CD14-positive monocyte (primary cell): Measurements from ENCODE around the gene NPAS2. TPM values are rescaled to one million over a fixed set of nuclear protein-coding genes. Genes with fewer than 3 reads are reported as not detected.

Experiments used
- DNase-seq, 3 donors: peaks; one replicate each; pipeline ENCODE4 v3.0.0-alpha.2; 2011 to 2022
- H2AFZ ChIP-seq: 2 replicates; pipeline ENCODE4 v1.6.0; 2012; ENCODE audit warnings: mild to moderate bottlenecking, low read depth, low read length, inconsistent platforms; ENCODE audit not compliant: insufficient read depth, poor library complexity, severe bottlenecking
- H3K27ac ChIP-seq, 2 donors: 1 replicate in 1 of 2; 2 replicates in 1 of 2; pipeline ENCODE4 v1.5.1; 2012 to 2013; ENCODE audit warnings: low read length in 2 of 2, control low read depth in 1 of 2, inconsistent platforms in 1 of 2, low read depth in 1 of 2, mild to moderate bottlenecking in 1 of 2
- H3K27me3 ChIP-seq, 2 donors: one replicate each; pipeline versions ENCODE4 v1.6.0 to v1.6.1; 2011 to 2013; ENCODE audit warnings: low read length in 2 of 2; ENCODE audit not compliant: control insufficient read depth in 2 of 2, insufficient read depth in 2 of 2
- H3K36me3 ChIP-seq, 2 donors: replicated peaks in 1 of 2; 1 replicate in 1 of 2; 2 replicates in 1 of 2; pipeline versions ENCODE4 v1.5.1 to v1.6.1; 2012 to 2013; ENCODE audit warnings: low read length in 2 of 2, control low read depth in 1 of 2, inconsistent platforms in 1 of 2, mild to moderate bottlenecking in 1 of 2; ENCODE audit not compliant: insufficient read depth in 2 of 2, control insufficient read depth in 1 of 2
- H3K4me1 ChIP-seq, 2 donors: 1 replicate in 1 of 2; 2 replicates in 1 of 2; pipeline versions ENCODE4 v1.5.1 to v1.6.1; 2012 to 2013; ENCODE audit warnings: low read length in 2 of 2, control low read depth in 1 of 2, inconsistent platforms in 1 of 2, mild to moderate bottlenecking in 1 of 2, moderate library complexity in 1 of 2; ENCODE audit not compliant: insufficient read depth in 2 of 2, control insufficient read depth in 1 of 2
- H3K4me2 ChIP-seq: replicated peaks from 2 replicates; pipeline ENCODE3; 2012; ENCODE audit warnings: low read length, moderate library complexity, mild to moderate bottlenecking; ENCODE audit not compliant: poor library complexity, severe bottlenecking; ENCODE audit errors: extremely low read depth
- H3K4me3 ChIP-seq, 3 experiments: fragments of 200-600 bp in 1 of 3; sonication (generic) in 1 of 3; replicated peaks in 1 of 3; 1 replicate in 2 of 3; 2 replicates in 1 of 3; pipeline ENCODE4 v1.5.1; 2011 to 2013; ENCODE audit warnings: low read length in 3 of 3, mild to moderate bottlenecking in 3 of 3, control low read depth in 2 of 3, low read depth in 2 of 3, inconsistent platforms in 1 of 3, moderate library complexity in 1 of 3
- H3K79me2 ChIP-seq: 2 replicates; pipeline ENCODE4 v1.6.0; 2012; ENCODE audit warnings: mild to moderate bottlenecking, control low read depth, inconsistent platforms, low read length, moderate library complexity; ENCODE audit not compliant: insufficient read depth
- H3K9ac ChIP-seq: 2 replicates; pipeline ENCODE4 v1.6.0; 2017; ENCODE audit warnings: low read length, mild to moderate bottlenecking; ENCODE audit not compliant: insufficient read depth, poor library complexity, severe bottlenecking
- H3K9me3 ChIP-seq, 2 donors: replicated peaks in 1 of 2; 1 replicate in 1 of 2; 2 replicates in 1 of 2; pipeline versions ENCODE4 v1.5.1 to v1.6.1; 2012 to 2013; ENCODE audit warnings: low read length in 2 of 2, control low read depth in 1 of 2; ENCODE audit not compliant: control insufficient read depth in 1 of 2, insufficient read depth in 1 of 2
- H4K20me1 ChIP-seq: 2 replicates; pipeline ENCODE4 v1.6.0; 2012; ENCODE audit warnings: mild to moderate bottlenecking, low read length, control low read depth, moderate library complexity; ENCODE audit not compliant: insufficient read depth
- H3K27ac Mint-ChIP-seq, 7 donors: one replicate each; pipeline ENCODE4 v1.8.0; 2020; ENCODE audit warnings: mild to moderate bottlenecking in 7 of 7, mixed read lengths in 7 of 7, moderate library complexity in 6 of 7, inconsistent platforms in 2 of 7
- H3K27me3 Mint-ChIP-seq, 3 donors: one replicate each; pipeline ENCODE4 v1.8.0; 2021 to 2022; ENCODE audit warnings: low read depth in 3 of 3, mild to moderate bottlenecking in 3 of 3, mixed read lengths in 3 of 3, moderate library complexity in 3 of 3, inconsistent platforms in 1 of 3
- H3K36me3 Mint-ChIP-seq, 2 donors: one replicate each; pipeline ENCODE4 v1.8.0; 2020; ENCODE audit warnings: mixed read lengths in 2 of 2, inconsistent platforms in 1 of 2, mild to moderate bottlenecking in 1 of 2
- H3K4me1 Mint-ChIP-seq: one replicate; pipeline ENCODE4 v1.8.0; 2020; ENCODE audit warnings: mild to moderate bottlenecking, mixed read lengths
- H3K4me3 Mint-ChIP-seq, 2 donors: one replicate each; pipeline ENCODE4 v1.8.0; 2020; ENCODE audit warnings: mild to moderate bottlenecking in 2 of 2, mixed read lengths in 2 of 2, moderate library complexity in 1 of 2
- H3K9me3 Mint-ChIP-seq, 7 donors: one replicate each; pipeline ENCODE4 v1.8.0; 2020 to 2022; ENCODE audit warnings: mixed read lengths in 7 of 7, mild to moderate bottlenecking in 6 of 7, moderate library complexity in 6 of 7, inconsistent platforms in 2 of 7
- CTCF ChIP-seq: fragments of 200-600 bp; IDR thresholded peaks from one replicate; pipeline ENCODE4 v1.8.0; 2022; ENCODE audit warnings: antibody characterized with exemption, mild to moderate bottlenecking
- WGBS: methylation state at CpG from one replicate; pipeline ENCODE4 v1.1.5; 2013; ENCODE audit warnings: missing lambda C conversion rate; ENCODE audit not compliant: insufficient coverage; 5-methylcytosine and 5-hydroxymethylcytosine counted together
- intact Hi-C, 2 donors: fragments of 100-400 bp; cut with micrococcal nuclease; formaldehyde crosslinking; loops; one replicate each; pipeline versions ENCODE4 v1.15.0 to v1.15.1; 2023
- polyA plus RNA-seq, 3 donors: library from polyadenylated mRNA; depleted of rRNA in 1 of 3; unstranded in 2 of 3; stranded (reverse) in 1 of 3; fragments of 300-500 nt in 2 of 3; fragments of >200 nt in 1 of 3; fragmentation: Illumina TruSeq in 2 of 3; gene quantifications; 1 replicate in 2 of 3; 2 replicates in 1 of 3; pipeline ENCODE4 v1.2.3, GENCODE V29; 2012 to 2021

Gene NPAS2
- polyA plus RNA-seq, 3 donors, result not detected

- TF ChIP-seq CTCF, result no peak
- Mint-ChIP-seq H3K4me3 (no peak overlapping the region), H3K9me3 (no peaks in the 10 kb centered on the region), H3K27me3 (peaks cover 0 to 3% (median 0%) of the 10 kb centered on the region in 3 donors), H3K27ac (peak overlapping the region in 2 of 7 donors; percentile 10 to 21), H3K36me3 (peaks cover 49 to 67% of the 10 kb centered on the region in 2 donors), H3K4me1 (no peaks in the 10 kb centered on the region)
- Histone ChIP-seq H3K9me3 (no peaks in the 10 kb centered on the region), H3K9ac (no peak overlapping the region), H2AFZ (no peak overlapping the region), H4K20me1 (peaks cover 19% of the 10 kb centered on the region), H3K79me2 (no peaks in the 10 kb centered on the region), H3K4me3 (no peak overlapping the region), H3K36me3 (peaks cover 43 to 84% of the 10 kb centered on the region in 2 donors), H3K4me2 (no peak overlapping the region), H3K27ac (no peak overlapping the region), H3K4me1 (no peaks in the 10 kb centered on the region), H3K27me3 (no peaks in the 10 kb centered on the region)
- DNase-seq, result no peak
- intact Hi-C loops, result loop anchor here in 1 of 2 donors (10.0 kb wide), 1 partner anchor 816 kb away; no protein-coding TSS in a partner anchor
- WGBS, result 92% methylated on average over 5 of the region's 8 CpGs
Measured at GRCh38 chr2:101018934-101019333, 199.0 kb downstream of the NPAS2 start.

- peaks cover 45 to 99% of the 10 kb centered on the region in 2 donors for H3K36me3 ChIP-seq
- no peak for DNase-seq
- WGBS, result 100% methylated on average over 5 of the region's 16 CpGs
- Mint-ChIP-seq H3K4me3 (no peak overlapping the region), H3K4me1 (no peaks in the 10 kb centered on the region), H3K9me3 (no peaks in the 10 kb centered on the region), H3K27ac (no peak overlapping the region), H3K36me3 (peaks cover 60 to 87% of the 10 kb centered on the region in 2 donors), H3K27me3 (peaks cover 0 to 3% (median 0%) of the 10 kb centered on the region in 3 donors)
- TF ChIP-seq CTCF, result no peak
- no peaks in the 10 kb centered on the region for H3K9me3 ChIP-seq
- H3K4me1 ChIP-seq, result no peaks in the 10 kb centered on the region
- no peak overlapping the region for H3K4me2 ChIP-seq
- no peak overlapping the region for H3K4me3 ChIP-seq
- H3K27ac ChIP-seq, result no peak overlapping the region
- H2AFZ ChIP-seq, result no peak overlapping the region
- no peaks in the 10 kb centered on the region for H3K79me2 ChIP-seq
- H4K20me1 ChIP-seq, result peaks cover 18% of the 10 kb centered on the region
- no peaks in the 10 kb centered on the region for H3K27me3 ChIP-seq
- intact Hi-C loops, result no loop called here
- no peak overlapping the region for H3K9ac ChIP-seq
Measured at GRCh38 chr2:101022221-101022620, 202.3 kb downstream of the NPAS2 start.
